ENCODE data around the gene ACTL8.

DNA sequence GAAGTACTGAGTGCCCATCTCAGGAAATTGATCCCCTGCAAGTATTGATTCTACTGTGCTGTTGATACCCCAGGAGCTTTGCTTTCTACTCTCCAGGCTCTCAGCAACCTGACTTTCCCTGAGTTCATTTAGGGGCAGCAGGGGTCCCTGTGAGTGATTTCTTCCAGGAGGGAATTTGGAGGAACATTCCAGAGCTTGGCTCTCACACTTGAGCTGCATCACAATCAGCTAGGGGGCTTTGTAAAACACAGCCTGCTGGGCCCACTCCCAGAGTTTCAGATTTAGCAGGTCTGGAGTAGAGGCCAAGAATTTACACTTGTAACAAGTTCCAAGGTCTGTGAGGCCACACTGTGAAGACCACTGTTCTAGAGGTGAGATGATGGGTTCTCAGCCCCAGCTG, 16.1 kb upstream of the ACTL8 start:
- TF ChIP-seq, protein P1, sequence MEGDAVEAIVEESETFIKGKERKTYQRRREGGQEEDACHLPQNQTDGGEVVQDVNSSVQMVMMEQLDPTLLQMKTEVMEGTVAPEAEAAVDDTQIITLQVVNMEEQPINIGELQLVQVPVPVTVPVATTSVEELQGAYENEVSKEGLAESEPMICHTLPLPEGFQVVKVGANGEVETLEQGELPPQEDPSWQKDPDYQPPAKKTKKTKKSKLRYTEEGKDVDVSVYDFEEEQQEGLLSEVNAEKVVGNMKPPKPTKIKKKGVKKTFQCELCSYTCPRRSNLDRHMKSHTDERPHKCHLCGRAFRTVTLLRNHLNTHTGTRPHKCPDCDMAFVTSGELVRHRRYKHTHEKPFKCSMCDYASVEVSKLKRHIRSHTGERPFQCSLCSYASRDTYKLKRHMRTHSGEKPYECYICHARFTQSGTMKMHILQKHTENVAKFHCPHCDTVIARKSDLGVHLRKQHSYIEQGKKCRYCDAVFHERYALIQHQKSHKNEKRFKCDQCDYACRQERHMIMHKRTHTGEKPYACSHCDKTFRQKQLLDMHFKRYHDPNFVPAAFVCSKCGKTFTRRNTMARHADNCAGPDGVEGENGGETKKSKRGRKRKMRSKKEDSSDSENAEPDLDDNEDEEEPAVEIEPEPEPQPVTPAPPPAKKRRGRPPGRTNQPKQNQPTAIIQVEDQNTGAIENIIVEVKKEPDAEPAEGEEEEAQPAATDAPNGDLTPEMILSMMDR (IDR thresholded peaks at IDR 0.05; ENCODE audit: low read depth, low read length), result no peak
- no peak for TF ChIP-seq EZH2phosphoT487 (IDR thresholded peaks at IDR 0.05; ENCODE audit: low read depth)
